ENCODE measurements around the gene MYO18B.

MYO18B gene

DNA sequence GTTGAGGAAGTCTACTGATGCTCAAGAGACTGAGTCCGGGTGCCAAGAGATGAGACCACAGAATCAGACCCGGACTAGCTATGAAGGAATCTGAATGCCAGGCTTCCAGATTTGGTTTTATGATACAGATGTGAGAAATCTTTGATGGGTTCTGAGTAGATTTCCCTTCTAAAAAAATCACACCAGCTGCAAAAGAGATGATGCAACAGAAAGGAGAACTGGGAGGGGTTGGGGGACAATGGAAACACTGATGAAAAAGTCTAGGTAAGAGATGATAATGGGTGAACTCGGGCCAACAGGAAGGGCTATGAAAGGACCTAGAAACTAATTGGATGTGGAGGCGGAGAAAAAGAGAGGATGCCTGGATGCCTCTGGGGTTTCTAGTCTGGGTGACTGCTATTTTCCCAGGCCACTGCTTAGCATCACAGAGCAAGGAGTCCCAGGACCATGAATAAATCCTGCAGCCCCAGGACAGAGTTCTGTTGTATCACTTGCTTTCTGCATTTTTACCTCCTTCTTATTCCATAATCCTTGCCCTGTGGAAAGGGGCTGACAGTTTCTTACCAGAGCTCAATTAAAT is 311.8 kb downstream of the MYO18B start:
- DNase-seq (ENCODE audit: low read depth), result no peak

DNA sequence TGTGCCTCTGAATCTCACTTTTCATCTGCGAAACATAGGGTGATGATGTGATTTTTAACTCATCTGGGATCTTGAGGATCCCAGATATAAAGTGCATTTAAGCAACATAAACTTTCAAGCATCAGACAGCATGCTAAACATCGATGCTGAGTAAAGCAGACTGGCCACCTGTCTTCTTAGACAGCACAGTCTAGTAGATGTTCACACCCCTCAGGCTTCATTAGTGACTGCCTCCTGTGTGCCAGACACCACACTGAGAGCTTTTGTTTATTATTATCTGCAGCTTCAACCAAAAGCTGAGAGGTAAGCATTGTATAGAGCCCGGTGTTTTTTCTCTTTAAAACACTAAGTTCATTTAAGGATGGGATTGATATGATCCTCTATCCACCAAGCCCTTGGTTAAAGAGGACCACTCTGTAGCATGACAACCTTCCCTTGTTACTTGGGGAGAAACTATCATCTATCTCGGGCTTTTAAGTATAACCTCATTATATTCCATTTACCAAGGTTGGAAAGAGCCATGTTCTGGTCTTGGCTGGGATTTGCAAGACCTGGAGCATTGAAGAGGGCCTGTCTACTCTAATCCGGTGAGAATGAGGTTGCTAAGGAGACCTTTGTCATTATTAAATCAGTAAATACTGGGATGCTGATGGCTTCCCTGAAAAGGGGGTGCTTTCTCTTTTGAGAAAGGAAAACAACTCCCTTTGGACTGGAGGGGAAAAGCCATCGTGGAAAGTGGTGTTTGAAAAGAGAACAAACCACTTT is 313.0 kb downstream of the MYO18B start:
- no peak for DNase-seq (ENCODE audit: low read depth)

DNA sequence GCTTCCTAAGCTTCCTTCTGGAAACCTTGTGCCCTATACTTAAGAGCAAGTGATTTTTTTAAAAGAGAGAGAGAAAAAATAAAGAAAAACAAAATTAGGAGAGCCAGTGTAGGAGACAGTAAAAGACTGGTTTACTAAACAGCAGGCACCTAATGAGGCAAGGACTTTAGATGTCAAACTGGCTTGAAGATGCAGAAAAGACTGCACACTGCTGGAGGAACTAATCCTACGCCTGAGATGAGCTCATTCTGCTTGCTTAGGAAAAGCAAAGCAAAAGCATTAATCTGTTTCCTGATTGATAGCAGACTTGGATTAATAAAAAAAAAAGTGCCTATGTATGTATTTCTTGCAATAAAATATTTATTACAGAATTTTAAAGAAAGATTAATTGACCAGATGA is 313.7 kb downstream of the MYO18B start:
- no peak for DNase-seq (ENCODE audit: low read depth)

DNA sequence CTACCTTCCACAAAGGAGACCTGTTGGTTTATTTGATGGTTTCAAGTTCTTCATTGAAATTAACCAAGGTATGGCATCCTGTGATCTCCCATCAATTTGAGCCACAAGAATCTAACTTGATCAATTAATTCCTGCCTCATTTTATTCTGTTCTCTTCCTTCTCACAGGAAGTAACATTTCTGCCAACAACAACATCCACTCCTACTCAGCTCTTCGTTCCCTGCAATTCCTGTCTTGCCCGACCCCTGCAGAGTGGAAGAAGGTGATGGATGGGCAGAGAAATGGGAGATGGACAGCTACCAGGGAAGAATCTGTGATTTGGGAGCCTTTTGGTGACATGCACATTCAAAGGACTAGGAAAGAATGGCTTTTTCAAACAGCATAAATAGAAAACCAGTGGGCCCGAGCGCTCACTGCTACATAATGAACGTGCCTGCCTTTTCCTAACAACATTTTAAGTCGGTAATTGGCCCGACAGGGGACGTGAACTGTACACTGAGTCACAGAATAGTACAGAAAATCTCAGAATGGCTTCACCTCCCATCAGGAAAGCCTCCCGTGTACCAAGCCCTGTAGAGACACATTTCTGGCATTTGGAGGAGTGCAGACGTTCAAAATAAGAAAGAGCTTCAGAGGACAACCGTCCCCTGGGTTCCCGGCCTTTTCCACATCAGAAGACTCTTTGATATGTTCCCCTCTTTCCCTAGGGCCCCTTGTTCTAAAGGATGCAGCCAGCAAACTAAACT is 314.6 kb downstream of the MYO18B start:
- no peak for DNase-seq (ENCODE audit: low read depth)

DNA sequence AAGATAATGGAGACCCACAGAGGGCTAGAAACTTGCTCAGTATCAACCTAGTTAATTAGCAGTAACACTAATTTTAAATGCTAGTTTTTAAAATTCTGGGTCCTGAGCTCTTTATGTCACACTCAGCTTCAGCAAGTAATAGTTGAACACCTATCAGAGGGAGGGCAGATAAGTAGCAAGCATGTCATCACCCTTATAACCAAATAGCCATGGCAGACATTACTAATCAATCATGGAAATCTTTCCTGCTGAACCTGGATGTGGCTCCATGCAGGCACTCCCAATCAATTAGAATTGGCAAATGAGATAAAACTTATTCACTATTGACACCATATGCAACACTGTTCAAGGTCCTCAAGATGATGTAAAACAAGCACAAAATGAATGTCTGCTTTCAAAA is 315.7 kb downstream of the MYO18B start:
- no peak for DNase-seq (ENCODE audit: low read depth)

DNA sequence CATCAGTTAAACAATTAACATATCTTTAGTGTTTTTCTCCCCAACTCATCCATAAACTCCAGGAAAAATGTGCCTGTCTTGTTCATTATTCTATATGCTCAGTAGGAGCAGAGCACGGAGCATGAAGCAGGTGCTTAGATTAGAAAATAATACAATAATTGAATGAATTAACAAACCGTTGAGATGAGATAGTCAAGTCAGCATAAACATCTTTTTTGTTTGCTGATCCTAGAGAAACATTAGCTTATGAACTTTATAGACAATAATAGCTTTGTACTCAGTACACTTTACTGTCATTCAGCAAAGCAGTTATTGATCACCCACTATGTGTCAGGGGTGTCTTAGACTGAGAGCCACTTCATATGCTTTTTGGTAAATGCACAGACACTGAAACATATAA is 322.1 kb downstream of the MYO18B start:
- DNase-seq (ENCODE audit: low read depth), result no peak

DNA sequence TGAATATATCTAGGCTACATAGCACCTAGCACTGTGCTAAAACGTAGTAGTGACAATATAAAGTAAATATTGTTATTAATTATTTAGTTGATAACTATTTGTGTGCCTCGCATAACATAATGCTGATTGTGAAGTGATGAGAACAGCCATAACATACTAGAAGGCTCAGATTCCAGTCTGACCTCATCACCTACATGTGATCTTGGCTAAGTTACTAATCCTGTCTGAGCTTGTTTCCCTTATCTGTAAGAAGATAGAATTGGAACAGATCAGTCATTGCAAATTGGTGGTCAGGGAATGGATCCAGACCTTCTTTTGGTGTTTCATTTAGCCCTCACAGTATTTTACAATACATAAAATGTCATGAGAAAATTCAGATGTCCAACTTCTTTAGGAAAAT is 323.9 kb downstream of the MYO18B start:
- DNase-seq (ENCODE audit: low read depth), result no peak

DNA sequence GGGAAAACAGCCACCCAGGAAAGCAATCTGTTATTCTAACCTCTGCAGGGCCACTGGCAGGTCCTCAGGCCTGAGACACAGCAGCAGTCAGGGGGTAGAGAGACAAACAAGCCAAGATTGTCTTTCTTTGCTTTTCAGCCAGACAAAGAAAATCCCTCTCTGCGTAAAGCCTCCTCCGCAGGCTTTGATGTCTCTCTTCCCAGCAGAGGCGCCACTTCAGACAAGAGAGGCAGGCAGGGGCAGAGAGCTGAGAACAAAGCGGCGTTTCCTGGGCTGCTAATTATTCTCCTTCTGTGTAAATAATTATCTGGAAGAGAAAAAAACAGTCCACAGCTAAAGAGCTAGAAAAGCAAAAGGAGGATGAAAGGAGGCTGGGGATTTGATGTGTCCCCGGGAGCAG is 324.5 kb downstream of the MYO18B start:
- DNase-seq (ENCODE audit: low read depth), result no peak

DNA sequence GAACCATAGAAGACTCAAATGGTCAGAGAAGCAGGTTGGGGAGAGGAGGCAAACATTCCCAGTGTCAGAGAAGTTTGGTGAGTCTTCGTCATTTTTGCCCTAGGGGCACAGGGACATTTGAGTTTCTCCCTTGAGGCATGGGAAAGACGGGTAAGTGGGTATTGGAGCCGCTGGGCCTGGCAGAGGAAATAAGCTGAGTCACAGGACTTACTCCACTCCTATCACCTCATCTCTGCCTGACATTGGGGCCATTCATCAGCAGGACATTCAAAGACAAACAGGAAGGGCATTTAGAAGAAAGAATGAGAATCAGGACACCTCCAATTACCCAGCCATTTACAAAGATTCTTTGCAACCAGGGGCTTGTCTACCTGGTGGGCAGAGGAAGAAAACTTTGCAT is 326.6 kb downstream of the MYO18B start:
- no peak for DNase-seq (ENCODE audit: low read depth)

DNA sequence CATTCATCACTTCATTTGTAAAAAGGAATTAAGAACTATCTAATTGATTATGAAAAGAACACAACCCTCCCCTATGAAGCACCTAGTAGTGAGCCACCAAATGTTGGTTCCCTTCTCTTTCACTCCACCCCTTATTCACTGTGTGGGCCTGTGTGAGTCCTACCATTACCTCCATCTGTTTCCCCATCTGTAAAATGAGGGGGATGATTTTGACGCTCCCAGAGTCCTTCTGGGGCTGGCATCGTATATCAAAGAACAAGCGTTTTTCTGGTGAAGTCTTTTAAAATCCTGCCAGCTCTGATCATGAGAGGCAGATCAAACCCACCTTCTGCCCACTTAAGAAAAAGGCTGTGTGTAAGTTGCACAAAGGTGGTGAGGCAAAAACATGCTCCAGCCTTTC is 330.6 kb downstream of the MYO18B start:
- no peak for DNase-seq (ENCODE audit: low read depth)

DNA sequence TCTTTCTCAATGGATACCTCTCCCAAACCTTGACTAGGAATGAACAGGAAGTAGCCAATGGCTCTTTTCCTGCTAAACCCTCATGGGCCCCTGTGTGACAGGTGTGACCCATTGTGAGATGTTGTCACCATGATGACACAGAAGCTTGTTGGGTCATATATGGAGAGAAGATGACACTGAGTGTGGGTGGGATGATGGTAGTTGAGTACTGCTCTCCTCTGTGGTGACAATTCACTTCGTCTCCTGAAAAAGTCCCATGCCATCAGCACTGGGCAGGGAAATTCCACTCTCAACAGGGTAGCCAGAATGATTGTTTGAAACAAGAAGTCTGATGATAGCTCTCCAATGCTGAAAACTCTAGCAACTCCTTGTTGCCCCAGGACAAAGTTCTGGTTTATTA is 333.3 kb downstream of the MYO18B start:
- no peak for DNase-seq (ENCODE audit: low read depth)

DNA sequence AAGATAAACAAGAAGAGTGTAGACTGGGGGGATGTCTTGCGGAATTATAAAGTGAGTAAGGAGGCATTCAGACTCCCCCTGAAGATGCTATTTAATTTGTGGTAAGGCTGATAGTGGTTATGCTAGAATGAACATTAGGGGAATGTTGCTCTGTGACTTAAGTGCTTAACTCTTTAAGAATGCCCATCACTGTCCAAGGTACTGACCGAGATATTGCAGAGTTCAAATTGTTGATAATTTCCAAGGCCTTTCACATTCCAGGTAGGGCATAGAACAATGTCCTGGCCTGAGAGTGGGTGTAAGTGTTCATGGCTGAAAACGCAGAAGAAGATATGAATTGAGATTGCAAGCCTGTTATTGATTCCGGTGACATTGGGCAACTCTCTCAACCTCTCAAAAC is 337.0 kb downstream of the MYO18B start:
- DNase-seq (ENCODE audit: low read depth), result no peak

Measured in GM04503 (cell line).